Coronary artery (tissue), 2 donors: Measurements from ENCODE around the gene PRR20E.
"Not testable (repeated sequence)": the region's sequence is repeated elsewhere in the genome, so short reads cannot be mapped to it uniquely, and the experiment has no call there.

Source experiments
- DNase-seq: peaks from one replicate; pipeline ENCODE4 v3.0.0-alpha.2; 2017; ENCODE audit warnings: low spot score
- H3K27ac ChIP-seq, 2 donors: fragments of 200-600 bp; sonication (generic); one replicate each; pipeline ENCODE4 v1.5.1; 2016 to 2019
- H3K4me3 ChIP-seq: fragments of 200-600 bp; sonication (generic); 2 replicates; pipeline ENCODE4 v1.5.1; 2016; ENCODE audit warnings: mild to moderate bottlenecking, moderate library complexity
- TF ChIP-seq, protein P1 (sequence below): fragments of 200-600 bp; sonication (generic); IDR thresholded peaks from one replicate; pipeline ENCODE4 v1.5.1; 2019; ENCODE audit warnings: antibody characterized with exemption

PRR20E gene

DNA sequence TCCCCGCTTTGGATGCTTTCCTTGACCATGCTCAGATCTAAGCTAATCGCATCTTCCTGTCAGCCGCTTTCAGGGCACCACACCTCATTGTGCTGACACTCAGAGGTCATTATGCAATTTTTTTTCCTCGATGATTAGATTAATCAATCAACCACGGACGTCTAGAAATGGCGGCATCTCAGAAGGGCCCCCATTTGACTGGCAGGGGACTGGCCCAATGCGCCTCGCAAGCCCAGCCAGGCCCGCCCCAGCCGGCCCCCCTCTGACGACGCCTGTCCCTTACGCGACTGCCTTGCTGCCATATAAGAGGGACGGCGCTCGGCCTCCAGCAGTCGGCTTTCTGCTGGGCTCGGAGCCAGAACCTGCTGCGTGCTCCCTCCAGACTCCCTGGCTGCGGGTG is at the start of gene PRR20E:
Gene PRR20E, plus strand, starts transcription at position 301 of the 400 bp plus-strand sequence. CDS start 387 bp downstream, outside the sequence.
- not testable (repeated sequence) for DNase-seq, H3K27ac ChIP-seq, H3K4me3 ChIP-seq

DNA sequence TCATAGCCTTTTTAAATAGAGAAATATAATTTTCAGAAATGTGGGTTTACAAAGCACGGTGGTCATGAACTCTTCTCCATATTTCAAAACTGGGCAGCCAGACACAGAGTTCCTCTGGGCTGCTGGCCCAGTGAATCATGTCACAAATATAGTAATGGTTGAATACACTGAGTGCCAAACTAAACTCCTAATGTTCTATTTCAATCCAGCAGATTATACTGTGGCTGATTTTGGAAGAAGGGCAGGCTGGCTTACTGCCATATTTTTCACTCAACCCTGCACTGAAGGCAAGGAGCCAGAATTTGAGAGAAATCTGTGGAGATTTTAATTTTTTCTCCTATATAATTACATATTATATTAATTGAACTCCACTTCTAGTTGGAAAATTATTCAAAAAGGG is 43.3 kb upstream of the PRR20E start:
- TF ChIP-seq, protein P1, sequence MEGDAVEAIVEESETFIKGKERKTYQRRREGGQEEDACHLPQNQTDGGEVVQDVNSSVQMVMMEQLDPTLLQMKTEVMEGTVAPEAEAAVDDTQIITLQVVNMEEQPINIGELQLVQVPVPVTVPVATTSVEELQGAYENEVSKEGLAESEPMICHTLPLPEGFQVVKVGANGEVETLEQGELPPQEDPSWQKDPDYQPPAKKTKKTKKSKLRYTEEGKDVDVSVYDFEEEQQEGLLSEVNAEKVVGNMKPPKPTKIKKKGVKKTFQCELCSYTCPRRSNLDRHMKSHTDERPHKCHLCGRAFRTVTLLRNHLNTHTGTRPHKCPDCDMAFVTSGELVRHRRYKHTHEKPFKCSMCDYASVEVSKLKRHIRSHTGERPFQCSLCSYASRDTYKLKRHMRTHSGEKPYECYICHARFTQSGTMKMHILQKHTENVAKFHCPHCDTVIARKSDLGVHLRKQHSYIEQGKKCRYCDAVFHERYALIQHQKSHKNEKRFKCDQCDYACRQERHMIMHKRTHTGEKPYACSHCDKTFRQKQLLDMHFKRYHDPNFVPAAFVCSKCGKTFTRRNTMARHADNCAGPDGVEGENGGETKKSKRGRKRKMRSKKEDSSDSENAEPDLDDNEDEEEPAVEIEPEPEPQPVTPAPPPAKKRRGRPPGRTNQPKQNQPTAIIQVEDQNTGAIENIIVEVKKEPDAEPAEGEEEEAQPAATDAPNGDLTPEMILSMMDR, result no peak
- H3K27ac ChIP-seq, result peak overlapping the region in 1 of 2 donors; percentile 14
- H3K4me3 ChIP-seq, result no peak overlapping the region
- no peak for DNase-seq

DNA sequence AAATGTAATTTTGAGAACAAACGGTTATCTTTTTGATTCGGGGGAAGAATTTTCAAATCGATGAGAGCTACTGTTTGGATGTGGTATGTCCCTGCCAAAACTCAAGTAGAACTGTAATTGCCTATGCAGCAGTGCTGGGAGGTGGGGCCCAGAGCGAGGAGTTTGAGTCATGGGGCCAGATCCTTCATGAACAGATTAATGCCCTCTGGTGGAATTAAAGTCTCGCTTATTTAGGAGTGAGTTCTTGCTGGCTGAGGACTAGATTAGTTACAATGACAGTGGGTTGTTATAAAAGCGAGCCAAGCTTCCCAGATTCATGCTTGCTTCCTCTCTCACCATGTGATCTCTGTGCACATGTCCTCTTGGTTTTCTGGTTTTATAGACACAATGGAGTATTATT is 38.1 kb upstream of the PRR20E start:
- H3K4me3 ChIP-seq, result no peak overlapping the region
- H3K27ac ChIP-seq, result no peak overlapping the region
- TF ChIP-seq, protein P1, result no peak
- DNase-seq, result no peak

DNA sequence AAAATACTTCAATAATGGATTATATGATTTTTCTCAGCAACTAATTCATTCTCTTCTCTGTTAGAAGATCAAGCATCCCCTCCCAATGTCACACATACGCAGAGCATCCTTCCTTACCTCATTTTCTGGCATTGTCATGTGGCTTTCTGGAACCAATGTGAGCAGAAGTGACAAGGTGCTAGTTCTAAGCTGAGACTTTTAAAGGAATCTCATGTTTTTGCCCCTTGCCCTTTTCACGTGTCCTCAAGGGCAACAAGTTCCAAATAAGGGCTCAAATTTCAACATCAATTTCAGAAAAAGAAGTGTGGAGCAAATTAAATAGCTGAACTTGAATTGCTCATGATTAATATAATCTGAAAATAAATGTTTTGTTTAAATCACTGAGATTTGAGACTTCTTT is 30.9 kb upstream of the PRR20E start:
- H3K27ac ChIP-seq, result no peak overlapping the region
- TF ChIP-seq, protein P1, result no peak
- DNase-seq, result no peak
- no peak overlapping the region for H3K4me3 ChIP-seq

DNA sequence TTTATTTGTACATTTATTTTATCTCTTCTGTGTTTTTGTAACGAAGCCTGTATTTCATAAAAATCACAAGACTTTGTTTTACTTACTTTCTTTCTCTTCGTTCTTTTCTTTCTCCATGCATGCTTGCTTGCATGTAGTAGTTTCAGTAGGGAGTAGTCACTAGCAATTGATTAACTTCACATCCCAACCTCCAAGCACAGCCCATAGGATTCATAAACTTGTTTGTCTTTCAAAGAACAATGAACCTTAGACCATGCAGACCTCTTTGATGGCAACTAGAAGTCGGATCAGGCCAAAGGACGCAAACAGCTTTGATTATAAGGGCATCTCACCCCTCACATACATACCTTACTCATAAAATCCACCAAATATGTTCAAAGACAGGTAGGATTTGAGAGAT is 29.4 kb upstream of the PRR20E start:
- TF ChIP-seq, protein P1, result no peak
- Histone ChIP-seq H3K4me3 (no peak overlapping the region), H3K27ac (no peak overlapping the region)
- no peak for DNase-seq

DNA sequence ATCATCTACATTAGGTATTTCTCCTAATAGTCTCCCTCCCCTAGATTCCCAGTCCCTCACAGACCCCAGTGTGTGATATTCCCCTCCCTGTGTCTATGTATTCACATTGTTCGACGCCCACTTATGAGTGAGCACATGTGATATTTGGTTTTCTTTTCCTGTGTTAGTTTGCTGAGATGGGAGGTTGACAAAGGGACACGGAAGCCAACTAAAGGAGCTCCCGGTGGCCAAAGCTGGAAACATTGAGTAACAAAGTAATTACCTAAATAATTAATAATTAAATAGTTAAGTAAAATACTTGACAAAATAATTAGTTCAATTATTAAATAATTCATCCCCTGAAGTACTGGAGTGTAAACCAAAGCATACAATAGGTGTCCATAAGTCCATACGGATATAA is 28.0 kb upstream of the PRR20E start:
- no peak for DNase-seq
- no peak overlapping the region for H3K27ac ChIP-seq
- TF ChIP-seq, protein P1, result no peak

DNA sequence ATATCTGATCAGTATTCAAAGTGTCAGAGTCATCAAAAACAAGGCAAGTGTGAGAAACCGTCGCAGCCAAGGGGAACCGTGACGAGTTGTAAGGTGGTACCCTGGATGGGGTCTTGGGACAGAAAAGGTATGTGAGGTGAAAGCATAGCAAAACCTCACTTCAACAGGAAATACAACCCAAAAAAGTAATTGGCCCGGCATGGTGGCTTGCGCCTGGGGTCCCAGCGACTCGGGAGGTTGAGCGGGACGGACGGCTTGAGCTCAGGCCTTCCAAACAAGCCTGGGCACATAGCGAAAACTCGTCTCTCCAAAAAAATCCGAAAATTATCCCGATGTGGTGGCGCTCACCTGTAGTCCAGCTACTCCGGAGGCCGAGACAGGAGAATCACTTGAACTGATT is 27.2 kb upstream of the PRR20E start:
- H3K27ac ChIP-seq, H3K4me3 ChIP-seq, DNase-seq: not testable (repeated sequence)

More for the DNA sequence above, 28.0 kb upstream of the PRR20E start:
- H3K4me3 ChIP-seq, result no peak overlapping the region

DNA sequence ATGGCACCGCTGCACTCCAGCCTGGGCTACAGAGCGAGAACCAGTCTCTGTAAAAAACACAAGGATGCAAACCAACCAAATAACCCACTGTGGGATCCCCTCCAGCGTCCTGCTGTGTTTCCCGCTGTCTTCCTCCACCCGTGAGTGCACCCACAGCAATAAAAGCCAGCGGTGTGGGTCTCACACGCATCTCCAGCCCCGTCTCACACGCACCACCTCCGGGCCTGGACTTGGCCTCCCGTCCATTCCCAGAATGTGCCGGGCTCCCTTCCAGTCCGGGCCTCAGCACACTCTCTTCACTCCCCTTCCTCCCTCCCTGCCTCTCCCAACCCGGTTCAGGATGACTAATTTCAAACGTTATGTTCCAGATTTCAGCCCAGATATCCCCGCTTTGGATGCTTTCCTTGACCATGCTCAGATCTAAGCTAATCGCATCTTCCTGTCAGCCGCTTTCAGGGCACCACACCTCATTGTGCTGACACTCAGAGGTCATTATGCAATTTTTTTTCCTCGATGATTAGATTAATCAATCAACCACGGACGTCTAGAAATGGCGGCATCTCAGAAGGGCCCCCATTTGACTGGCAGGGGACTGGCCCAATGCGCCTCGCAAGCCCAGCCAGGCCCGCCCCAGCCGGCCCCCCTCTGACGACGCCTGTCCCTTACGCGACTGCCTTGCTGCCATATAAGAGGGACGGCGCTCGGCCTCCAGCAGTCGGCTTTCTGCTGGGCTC is 26.6 kb upstream of the PRR20E start, which contains the start of gene PRR20A:
Gene PRR20A, plus strand, starts transcription at position 684 of the 734 bp plus-strand sequence. CDS start 387 bp downstream, outside the sequence.
- not testable (repeated sequence) for H3K27ac ChIP-seq, H3K4me3 ChIP-seq, DNase-seq

DNA sequence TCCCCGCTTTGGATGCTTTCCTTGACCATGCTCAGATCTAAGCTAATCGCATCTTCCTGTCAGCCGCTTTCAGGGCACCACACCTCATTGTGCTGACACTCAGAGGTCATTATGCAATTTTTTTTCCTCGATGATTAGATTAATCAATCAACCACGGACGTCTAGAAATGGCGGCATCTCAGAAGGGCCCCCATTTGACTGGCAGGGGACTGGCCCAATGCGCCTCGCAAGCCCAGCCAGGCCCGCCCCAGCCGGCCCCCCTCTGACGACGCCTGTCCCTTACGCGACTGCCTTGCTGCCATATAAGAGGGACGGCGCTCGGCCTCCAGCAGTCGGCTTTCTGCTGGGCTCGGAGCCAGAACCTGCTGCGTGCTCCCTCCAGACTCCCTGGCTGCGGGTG is 19.8 kb upstream of the PRR20E start, which contains the start of gene PRR20B:
Gene PRR20B, plus strand, starts transcription at position 301 of the 400 bp plus-strand sequence. CDS start 387 bp downstream, outside the sequence.
- not testable (repeated sequence) for H3K4me3 ChIP-seq, DNase-seq, H3K27ac ChIP-seq

DNA sequence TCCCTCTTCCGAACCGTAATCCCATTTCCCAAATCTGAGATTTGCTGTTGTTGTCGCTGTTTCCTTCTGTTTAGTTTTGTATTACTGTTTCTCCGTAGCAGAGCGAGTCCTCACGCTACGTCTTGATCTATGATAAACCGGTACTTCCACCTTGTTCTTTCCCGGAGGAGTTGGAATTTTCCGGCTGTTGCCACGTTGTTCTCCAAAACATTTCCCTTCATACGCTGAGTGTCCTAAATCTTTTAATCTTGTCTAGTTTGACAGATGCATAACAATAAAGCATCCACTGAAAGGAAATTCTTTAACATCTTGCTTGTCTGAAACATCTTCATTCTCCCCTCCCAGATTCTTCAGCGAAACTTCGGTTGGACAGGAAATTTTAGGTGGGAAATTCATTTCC is 18.9 kb upstream of the PRR20E start:
- H3K4me3 ChIP-seq, DNase-seq, H3K27ac ChIP-seq: not testable (repeated sequence)

DNA sequence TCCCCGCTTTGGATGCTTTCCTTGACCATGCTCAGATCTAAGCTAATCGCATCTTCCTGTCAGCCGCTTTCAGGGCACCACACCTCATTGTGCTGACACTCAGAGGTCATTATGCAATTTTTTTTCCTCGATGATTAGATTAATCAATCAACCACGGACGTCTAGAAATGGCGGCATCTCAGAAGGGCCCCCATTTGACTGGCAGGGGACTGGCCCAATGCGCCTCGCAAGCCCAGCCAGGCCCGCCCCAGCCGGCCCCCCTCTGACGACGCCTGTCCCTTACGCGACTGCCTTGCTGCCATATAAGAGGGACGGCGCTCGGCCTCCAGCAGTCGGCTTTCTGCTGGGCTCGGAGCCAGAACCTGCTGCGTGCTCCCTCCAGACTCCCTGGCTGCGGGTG is 13.2 kb upstream of the PRR20E start, which contains the start of gene PRR20C:
Gene PRR20C, plus strand, starts transcription at position 301 of the 400 bp plus-strand sequence. CDS start 387 bp downstream, outside the sequence.
- not testable (repeated sequence) for H3K4me3 ChIP-seq, DNase-seq, H3K27ac ChIP-seq

DNA sequence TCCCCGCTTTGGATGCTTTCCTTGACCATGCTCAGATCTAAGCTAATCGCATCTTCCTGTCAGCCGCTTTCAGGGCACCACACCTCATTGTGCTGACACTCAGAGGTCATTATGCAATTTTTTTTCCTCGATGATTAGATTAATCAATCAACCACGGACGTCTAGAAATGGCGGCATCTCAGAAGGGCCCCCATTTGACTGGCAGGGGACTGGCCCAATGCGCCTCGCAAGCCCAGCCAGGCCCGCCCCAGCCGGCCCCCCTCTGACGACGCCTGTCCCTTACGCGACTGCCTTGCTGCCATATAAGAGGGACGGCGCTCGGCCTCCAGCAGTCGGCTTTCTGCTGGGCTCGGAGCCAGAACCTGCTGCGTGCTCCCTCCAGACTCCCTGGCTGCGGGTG is 6.7 kb upstream of the PRR20E start, which contains the start of gene PRR20D:
Gene PRR20D, plus strand, starts transcription at position 301 of the 400 bp plus-strand sequence. CDS start 387 bp downstream, outside the sequence.
- H3K4me3 ChIP-seq, H3K27ac ChIP-seq, DNase-seq: not testable (repeated sequence)
